HG03521 (cell line): Measurements from ENCODE around the gene PRDM8.
A peak's percentile ranks its signal among the peaks of the same experiment; 100 is the strongest.
"Not testable (repeated sequence)": the region's sequence is repeated elsewhere in the genome, so short reads cannot be mapped to it uniquely, and the experiment has no call there.

Experiments used
- ATAC-seq: cut with Tn5 transposase; IDR thresholded peaks from one replicate; pipeline ENCODE4 v1.9.1; 2021; ENCODE audit warnings: mild to moderate bottlenecking, moderate library complexity; ENCODE audit not compliant: unreplicated experiment

Gene PRDM8

GRCh38 chr4:80225595-80225994 lies 28.3 kb downstream of the PRDM8 start:
- ATAC-seq: no peak

GRCh38 chr4:80226094-80226493 lies 28.8 kb downstream of the PRDM8 start:
- ATAC-seq: no peak

- no peak for ATAC-seq
Measured at GRCh38 chr4:80228460-80228859, 31.2 kb downstream of the PRDM8 start.

- no peak for ATAC-seq
Measured at GRCh38 chr4:80229128-80229527, 31.8 kb downstream of the PRDM8 start.

GRCh38 chr4:80229590-80229989 lies 32.3 kb downstream of the PRDM8 start:
- ATAC-seq: peak; percentile 61

GRCh38 chr4:80231180-80231579 lies 33.9 kb downstream of the PRDM8 start:
- ATAC-seq: no peak

GRCh38 chr4:80232707-80233370 lies 35.5 kb downstream of the PRDM8 start:
- no peak for ATAC-seq

GRCh38 chr4:80233390-80233789 lies 36.1 kb downstream of the PRDM8 start:
- ATAC-seq: no peak

GRCh38 chr4:80235451-80235850 lies 38.1 kb downstream of the PRDM8 start:
- ATAC-seq: no peak

- no peak for ATAC-seq
Measured at GRCh38 chr4:80237992-80238391, 40.7 kb downstream of the PRDM8 start.

- no peak for ATAC-seq
Measured at GRCh38 chr4:80239480-80240150, 42.3 kb downstream of the PRDM8 start.

GRCh38 chr4:80240976-80241375 lies 43.7 kb downstream of the PRDM8 start:
- ATAC-seq: no peak

- ATAC-seq: no peak
Measured at GRCh38 chr4:80243274-80244018, 46.1 kb downstream of the PRDM8 start.

GRCh38 chr4:80247484-80247883 lies 50.2 kb downstream of the PRDM8 start:
- ATAC-seq: not testable (repeated sequence)

GRCh38 chr4:80249144-80249543 lies 51.8 kb downstream of the PRDM8 start:
- ATAC-seq: no peak

- no peak for ATAC-seq
Measured at GRCh38 chr4:80252427-80252826, 55.1 kb downstream of the PRDM8 start.

GRCh38 chr4:80252953-80253352 lies 55.6 kb downstream of the PRDM8 start:
- ATAC-seq: no peak

- ATAC-seq: no peak
Measured at GRCh38 chr4:80253510-80253909, 56.2 kb downstream of the PRDM8 start.
